NCI-H146 (cell line): ENCODE results near the gene RBM5.
A peak's percentile ranks its signal among the peaks of the same experiment; 100 is the strongest.
"Not testable (repeated sequence)": the region's sequence is repeated elsewhere in the genome, so short reads cannot be mapped to it uniquely, and the experiment has no call there.

ENCODE experiments used
- DNase-seq: peaks from one replicate; lab custom pipeline; 2025; lab: John Stamatoyannopoulos, UW

Gene RBM5

DNA sequence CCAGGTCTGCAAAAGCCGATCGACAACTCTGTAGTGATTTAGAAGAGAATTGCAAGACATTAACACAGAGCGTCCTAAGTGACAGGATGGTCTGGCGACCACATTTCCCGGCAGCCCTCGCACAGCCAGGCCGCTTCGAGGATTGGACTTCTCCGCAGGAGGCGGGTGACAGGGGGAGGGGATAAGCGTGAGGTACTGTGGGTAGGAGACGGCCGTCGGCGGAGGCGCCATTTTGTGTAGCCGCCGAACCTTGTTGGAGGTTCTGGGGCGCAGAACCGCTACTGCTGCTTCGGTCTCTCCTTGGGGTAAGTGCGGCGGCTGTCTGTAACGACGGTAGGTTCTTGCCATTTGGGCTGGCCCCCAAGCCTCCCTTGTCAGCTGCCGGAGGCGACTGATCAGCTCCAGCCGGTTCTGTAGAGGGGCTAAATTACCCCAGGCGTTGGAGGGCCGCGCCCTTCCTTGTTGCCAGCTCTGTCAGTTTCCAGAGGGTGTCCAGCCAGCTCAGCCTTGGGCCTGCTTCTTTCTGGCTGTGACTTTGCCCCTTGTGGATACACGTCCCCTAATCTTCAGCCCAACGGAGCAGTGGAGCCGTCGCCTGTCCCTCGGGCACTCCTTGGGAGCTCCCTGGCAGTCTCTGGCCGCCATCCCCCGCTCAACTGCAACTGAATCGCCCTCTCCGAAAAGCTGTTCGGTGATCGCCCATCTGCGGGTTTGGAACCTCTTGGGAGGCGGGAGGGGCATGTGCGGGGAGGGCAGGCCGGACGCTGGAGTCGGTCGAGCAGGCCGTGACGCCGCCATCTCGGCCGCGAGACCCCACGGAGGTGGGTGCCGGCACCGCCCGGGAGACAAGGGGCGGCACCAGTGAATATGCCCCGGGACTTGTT is at the start of gene RBM5:
RBM5 (plus strand) TSS at position 195 of the 884 bp plus-strand sequence. CDS start 1,516 bp downstream, outside the sequence.
- DNase-seq: peak; percentile 87

DNA sequence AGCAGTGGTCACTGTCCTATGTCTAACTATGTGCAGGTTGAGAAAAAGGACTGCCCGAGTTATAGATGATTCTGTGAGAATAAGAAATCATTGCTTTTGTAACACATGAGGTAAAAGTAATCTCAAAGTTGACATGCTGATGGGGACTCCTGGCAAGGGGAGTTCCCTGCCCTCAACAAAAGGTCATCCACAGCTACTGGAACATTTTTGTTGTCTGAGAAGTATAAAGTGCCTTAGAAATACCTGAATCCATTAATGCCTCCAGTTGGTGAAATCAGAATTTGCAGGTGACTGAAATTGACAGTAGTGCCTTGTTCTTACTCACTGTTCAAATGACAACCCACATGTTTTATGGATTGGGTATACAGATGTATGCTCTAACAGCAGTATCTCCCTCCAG is 43.7 kb upstream of the RBM5 start:
- DNase-seq: no peak

DNA sequence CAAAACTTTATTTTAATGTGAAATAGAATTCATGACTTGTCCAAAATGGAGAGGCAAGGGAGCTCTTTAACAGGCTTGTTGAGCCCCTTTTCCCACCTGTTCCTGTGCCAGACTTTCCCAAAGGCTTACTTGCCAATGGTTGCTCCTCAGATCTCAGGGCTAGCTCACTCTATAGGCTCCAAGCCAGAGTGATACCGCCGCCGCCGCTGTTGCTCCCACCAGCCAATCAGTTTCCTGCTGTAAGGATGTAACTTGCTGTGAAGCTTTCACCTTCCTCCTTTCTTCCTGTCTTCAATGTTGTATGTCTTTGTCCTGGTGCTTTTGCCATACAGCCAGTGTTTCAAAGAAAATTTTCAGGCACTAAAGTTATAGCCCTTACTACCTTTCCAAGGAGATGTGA is 41.3 kb upstream of the RBM5 start:
- no peak for DNase-seq

DNA sequence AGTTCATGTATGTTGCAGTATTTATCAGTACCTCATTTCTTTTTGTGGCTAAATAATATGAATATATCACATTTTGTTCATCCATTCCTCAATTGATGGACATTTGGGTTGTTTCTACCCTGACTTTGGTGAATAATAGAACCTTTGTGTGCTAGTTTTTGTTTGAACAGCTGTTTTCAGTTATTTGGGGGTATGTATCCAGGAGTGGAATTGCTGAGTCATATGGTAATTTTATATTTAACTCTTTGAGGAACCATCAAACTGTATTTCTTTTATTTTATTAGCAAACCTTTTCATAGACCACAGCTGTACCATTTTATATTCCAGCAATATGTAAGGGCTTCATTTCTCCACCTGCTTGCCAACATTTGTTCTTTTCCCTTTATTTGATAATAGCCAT is 38.4 kb upstream of the RBM5 start:
- DNase-seq: peak; percentile 32

DNA sequence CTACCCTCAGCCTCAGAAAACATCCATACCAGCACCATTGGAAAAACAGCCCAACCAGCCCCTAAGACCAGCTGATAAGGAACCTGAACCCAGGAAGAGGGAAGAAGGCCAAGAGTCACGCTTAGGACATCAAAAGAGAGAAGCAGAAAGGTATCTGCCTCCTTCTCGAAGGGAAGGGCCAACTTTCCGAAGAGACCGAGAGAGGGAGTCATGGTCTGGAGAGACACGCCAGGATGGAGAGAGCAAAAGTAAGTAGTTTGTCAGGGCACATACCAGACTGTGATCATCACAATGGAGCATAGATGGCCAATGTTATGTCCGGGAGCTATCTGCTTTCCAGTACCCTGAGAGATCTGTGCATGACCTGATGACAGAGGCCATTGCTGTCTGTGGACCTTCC is 31.0 kb upstream of the RBM5 start:
- no peak for DNase-seq

DNA sequence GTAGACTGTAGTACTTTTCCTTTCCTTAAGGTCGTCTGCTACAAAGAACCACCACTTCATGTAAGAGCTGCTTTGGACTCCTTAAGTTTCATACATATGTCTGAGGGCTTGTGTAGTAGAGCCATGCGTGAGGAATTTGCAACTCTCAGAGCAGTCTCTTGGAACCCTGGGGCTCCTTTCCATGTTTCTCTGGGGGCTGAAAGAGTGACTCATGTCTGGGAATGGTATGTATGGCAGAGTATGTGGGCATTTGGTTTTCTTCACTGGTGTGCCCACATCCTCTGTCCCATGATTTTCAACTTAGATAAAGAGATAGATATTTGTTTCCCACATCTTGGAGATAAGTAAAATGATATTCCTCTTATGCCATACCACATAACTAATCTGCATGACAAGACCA is 20.6 kb upstream of the RBM5 start:
- DNase-seq: no peak

DNA sequence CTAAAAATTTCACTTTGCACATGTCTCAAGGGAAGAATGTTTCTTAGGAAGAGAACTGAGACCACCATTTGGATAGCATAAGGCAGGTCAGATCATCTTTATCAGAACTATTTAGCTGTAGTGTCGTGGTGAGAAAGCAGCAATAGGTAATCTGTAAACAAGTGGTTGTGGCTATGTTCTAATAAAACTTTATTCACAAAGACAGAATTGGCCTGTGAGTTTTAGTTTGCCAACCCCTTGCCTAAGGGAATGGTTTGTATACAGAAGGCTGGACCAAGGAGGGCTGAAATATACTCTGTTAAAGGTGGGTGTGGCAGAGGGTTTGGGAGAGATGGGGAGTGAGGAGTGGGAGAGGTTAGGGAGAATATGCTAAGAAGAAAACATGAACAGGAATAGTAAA is 10.6 kb upstream of the RBM5 start:
- DNase-seq: no peak

DNA sequence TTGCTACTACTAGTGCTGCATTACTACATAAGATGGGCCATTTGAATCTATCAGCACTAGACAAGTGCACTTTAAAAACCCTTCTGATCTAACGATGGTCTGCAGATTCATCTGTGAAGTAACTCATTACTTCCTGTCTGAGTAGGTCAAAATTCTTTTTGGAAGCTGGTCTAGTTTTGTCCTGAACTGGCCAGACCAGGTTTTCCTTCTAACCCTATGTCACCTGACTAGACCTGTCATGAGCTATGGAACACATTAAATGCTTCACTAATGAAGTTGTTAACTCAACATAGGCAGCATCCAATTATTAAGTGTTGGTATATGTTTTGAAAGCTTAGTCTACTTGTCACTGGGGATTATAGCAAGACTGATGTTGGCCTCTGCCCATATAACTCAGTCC is 10.1 kb upstream of the RBM5 start:
- no peak for DNase-seq

DNA sequence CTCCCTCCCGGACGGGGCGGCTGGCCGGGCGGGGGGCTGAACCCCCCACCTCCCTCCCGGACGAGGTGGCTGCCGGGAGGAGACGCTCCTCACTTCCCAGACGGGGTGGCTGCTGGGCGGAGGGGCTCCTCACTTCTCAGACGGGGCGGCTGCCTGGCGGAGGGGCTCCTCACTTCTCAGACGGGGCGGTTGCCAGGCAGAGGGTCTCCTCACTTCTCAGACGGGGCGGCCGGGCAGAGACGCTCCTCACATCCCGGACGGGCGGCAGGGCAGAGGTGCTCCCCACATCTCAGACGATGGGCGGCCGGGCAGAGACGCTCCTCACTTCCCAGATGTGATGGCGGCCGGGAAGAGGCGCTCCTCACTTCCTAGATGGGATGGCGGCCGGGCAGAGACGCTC is 3.8 kb upstream of the RBM5 start:
- DNase-seq: not testable (repeated sequence)

DNA sequence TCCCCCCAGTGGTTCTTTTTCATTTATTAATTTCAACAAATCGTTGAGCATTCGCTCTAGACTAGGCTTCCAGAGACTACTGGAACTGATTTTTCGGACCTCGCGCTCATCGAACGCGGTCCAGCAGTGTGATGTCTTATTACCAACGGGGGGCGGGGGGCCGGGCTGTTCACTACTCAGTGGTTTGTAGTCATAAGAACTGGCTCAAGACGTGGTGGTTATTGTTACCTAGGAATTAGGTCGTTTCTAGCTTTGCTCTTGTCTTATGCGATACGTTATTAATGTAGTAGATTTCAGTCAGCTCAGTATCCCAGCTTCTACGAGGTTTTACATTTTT is 858 bp downstream of the RBM5 start:
- peak; percentile 3 for DNase-seq

DNA sequence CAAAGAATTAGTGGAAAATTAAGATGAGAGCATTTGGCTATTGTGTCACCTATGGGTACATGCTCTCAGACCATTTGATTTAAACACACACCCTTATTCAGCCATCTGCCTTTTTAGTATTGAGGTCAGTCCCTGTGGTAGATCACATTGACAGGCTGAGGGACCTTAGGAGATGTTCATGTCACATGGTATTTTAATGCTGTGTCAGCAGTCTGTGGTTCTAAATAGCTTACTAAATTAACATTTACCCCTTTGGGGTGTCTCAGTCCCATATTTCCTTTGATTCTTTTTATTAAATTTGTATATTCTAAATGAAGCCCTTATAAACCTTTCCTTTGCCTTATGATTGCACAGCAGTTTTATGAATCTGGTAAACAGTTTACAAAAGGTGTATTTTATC is 2.3 kb downstream of the RBM5 start:
- DNase-seq: no peak

DNA sequence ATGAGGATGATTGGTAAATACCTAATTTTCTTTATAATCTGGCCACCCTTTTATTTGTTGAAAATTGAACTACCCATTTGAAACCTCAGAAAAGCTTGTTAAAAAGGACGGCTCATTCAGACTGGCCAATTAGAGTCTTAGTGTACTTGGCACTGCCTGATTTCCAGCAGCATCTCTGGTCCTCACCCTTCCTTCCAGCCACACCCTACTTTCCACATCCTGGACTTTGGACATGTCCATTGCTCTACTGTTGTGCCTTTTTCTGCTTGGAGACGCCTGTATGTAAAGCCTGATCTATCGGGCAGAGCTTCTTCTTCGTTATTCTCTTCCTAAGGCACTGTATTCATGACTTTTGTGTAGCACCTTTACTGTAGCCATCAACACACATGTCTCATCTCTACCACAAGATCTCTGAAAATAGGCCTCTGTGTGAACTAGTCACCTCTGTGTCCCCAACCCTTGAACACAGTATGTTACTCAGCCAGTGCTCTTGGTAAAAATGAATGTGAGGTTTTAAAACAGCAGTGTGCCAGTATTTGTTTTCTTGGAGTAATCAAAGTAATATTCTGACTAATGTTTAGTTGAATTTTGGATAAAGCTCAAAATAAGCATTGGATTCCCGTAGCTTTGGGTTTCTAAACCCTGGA is 6.8 kb downstream of the RBM5 start:
- no peak for DNase-seq

DNA sequence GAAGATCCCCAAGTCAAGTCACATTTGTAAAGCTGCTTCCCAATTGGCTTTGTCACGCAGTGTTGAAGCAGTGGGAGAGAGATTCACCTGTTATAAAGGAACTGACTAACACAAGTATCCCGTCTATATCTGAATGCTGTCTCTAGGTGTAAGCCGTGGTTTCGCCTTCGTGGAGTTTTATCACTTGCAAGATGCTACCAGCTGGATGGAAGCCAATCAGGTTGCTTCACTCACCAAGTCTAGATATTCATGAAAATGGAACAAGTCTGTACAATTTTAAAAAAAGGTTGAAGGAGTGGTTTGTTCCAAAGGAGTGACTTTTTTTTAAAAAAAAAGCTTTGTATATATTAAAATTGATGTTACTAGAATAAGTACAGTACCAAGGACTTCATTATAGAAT is 11.7 kb downstream of the RBM5 start:
- no peak for DNase-seq

DNA sequence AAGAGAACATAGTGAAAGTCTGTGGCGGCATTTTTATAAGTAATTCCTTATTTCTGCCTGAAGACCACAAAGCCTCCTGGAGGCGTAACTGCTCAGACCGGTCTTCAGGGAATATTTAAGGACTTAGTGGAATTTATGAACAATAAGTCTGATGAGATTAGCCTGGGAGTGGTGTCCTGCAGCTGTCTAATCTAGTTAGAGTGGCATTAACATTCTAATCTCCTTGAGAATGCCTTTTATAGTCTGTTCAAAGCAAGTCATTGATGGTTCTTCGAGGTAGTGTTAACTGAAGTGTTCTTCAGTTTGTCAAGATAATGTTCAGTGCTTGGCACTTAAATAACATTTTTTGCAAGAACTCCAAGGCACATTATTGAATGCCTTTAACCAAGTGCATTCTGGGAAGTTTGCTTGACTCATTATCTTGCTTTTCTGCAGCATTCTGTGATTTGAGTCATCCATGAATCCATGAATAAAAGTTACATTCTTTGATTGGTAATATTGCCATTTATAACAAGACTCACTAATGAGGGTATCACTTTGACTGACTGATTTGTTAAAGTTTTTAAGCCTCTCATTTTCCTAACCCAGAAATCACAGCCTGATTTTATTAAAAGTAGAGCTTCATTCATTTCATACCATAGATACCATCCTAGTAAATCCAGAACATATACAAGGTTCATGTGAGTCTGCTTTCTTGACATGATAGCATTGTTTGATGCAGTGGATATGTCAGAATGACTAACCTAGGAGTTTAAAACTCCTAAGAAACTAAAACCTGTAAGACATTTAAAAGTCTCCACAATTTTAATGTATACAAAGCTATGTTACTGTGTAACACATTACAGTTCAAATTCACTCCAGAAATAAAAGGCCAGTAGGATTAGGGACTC is 12.5 kb downstream of the RBM5 start:
- DNase-seq: no peak

DNA sequence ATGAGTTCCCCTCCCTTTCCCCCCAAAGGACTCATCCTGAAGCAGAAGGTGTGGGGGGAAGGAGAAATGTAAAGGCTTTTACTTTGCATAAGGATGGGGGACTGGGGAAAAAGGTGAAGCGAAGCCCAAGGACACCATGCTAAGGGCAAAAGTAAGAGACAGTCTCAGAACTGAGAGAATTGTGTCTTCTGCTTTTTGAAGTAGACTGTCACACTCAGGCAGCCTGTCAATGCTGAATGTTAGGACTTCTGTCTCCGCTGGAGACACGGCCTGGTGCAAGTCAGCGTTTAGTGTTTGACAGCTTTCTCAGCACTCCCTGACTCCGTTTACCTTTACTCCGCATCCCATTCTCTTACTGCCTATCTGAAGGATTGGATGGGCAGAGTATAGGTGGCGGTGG is 13.8 kb downstream of the RBM5 start:
- no peak for DNase-seq

DNA sequence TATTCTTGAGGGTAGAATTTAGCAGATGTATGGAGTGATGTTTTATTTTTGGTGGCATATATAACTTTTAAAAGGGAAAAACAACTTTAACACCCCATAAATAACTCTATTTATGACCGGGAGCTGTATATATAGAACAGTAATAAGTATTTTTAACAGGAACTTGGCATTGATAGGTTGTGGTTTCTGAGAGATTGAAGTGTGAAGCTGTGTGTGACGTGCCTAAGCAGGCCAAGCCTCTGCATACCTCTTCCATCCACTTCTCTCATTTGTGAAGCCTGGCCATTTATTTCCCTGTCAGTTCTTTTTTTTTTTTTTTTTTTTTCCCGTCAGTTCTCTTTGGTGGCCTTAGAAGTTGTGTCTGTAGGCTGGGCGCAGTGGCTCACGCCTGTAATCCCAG is 23.0 kb downstream of the RBM5 start:
- no peak for DNase-seq

DNA sequence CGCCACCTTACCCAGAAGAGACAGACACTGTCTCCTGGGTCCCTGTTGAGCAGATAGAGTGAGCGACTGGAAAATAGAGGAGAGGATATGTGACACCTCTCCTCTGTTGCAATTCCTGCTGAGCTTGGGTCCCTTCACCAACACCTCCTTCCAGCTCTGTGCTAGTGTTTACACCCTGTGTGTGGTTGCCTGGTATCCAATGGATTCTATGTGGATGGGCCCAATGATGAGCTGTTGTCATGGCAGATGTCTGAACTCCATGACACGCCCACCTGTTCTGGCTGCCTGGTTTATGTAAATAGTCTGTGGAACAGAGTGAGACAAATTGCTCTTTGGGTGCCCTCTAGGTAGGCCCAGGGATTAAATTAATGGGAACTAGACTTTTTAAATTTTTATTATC is 23.7 kb downstream of the RBM5 start:
- peak; percentile 21 for DNase-seq

DNA sequence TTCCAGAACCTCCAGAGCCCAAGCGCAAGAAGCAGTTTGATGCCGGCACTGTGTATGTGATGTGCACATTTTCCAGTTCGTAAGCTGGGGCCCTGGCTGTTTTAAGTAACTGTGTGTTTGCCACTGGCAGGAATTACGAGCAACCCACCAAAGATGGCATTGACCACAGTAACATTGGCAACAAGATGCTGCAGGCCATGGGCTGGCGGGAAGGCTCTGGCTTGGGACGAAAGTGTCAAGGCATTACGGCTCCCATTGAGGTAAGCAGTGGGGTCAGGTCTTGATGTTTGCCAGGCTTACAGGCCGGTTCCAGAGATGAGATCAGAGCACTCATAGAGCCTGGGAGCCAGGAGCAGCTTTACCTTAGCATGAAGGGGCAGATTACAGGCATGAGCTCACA is 28.4 kb downstream of the RBM5 start:
- DNase-seq: no peak

DNA sequence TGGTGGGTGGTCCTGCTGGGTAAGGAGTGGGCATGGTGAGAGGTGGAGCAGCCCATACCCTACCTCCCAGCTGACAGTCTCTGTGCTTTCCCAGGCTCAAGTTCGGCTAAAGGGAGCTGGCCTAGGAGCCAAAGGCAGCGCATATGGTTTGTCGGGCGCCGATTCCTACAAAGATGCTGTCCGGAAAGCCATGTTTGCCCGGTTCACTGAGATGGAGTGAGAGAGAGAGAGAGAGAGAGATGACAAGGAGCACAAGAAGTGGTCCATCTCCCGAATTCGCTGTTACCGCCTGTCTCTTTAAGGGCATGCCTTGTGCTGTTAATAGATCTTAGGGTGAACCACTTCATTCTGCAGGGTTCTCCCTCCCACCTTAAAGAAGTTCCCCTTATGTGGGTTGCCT is 29.5 kb downstream of the RBM5 start:
- no peak for DNase-seq

DNA sequence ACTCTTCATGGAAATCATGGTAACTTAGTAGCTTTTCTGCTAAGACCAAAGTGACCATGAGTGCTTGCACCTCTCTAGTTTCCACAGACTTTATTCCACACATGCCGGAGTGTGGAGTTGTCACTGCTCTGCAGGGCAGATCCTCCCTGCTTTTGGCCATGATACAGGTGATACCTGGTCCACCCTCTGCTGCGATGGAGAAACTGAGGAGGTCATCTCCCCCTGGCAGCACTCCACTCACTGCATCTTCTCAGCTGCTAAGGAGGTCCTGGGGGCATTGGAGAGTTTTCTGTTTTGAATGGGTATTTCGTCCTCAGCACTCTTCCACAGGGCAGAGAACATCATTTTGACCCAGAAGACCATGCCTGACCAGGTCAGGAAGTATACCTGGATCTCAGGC is 31.1 kb downstream of the RBM5 start:
- no peak for DNase-seq

DNA sequence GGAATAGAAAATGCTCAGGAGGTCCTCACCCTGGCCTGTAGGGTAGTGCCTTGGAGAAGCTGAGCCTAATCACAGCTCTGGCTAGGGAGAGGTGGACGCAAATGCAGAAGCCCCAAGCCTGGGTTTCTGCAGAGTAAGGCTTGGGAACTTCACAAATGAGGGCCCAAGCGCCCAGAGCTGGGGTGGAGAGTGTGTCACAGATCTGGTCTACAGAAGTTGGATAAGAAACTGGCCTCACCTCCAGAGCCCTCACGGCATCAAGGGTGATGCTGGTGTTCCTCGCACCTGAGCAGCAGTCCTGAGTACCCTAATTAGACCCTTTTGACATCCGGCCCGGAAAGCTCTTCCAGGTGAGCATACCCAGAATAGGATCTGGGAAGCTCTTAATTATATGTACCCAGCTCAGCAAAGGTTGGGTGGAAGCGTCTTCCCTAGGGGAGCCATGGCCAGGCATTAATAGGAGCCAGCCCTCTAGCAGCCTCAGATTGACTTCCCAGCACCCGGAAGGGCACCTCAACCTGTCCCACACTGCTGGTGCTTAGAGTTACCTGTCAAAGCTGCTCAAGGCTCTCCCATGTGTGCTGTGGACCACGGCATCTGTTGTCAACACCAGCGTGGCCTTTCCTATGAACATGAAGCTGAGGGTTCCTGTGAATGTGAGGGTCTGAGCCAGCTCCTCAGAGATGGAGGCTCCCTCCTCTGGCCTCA is 31.8 kb downstream of the RBM5 start:
- no peak for DNase-seq
